T-helper 2 cell treated with Interferon-gamma antibody and Interleukin-4, amounts not matched to agents 5 μg/mL and 100 μg/mL, for 36 hours (primary cell): ENCODE data around the gene TTC3.
A peak's percentile ranks its signal among the peaks of the same experiment; 100 is the strongest.

Experiments used
- DNase-seq: peaks from one replicate; pipeline ENCODE4 v3.0.0; 2021; ENCODE audit warnings: low spot score
- H3K27ac Mint-ChIP-seq: one replicate; pipeline ENCODE4 v1.8.0; 2021; ENCODE audit warnings: mild to moderate bottlenecking, mixed read lengths
- H3K27me3 Mint-ChIP-seq: one replicate; pipeline ENCODE4 v1.8.0; 2021; ENCODE audit warnings: low read depth, mixed read lengths
- H3K36me3 Mint-ChIP-seq: one replicate; pipeline ENCODE4 v1.8.0; 2021; ENCODE audit warnings: low read depth, mixed read lengths
- H3K4me1 Mint-ChIP-seq: one replicate; pipeline ENCODE4 v1.8.0; 2021; ENCODE audit warnings: low read depth, mixed read lengths
- H3K4me3 Mint-ChIP-seq: one replicate; pipeline ENCODE4 v1.8.0; 2022; ENCODE audit warnings: mild to moderate bottlenecking, moderate library complexity, mixed read lengths
- H3K9me3 Mint-ChIP-seq: one replicate; pipeline ENCODE4 v1.8.0; 2021; ENCODE audit warnings: mixed read lengths

Gene TTC3

GRCh38 chr21:37071561-37072273 is 1.3 kb upstream of the TTC3 start:
- H3K27ac Mint-ChIP-seq, result peak overlapping the region; percentile 92
- peaks cover 36% of the 10 kb centered on the region for H3K4me1 Mint-ChIP-seq
- peaks cover 25% of the 10 kb centered on the region for H3K36me3 Mint-ChIP-seq
- no peak for DNase-seq
- no peaks in the 10 kb centered on the region for H3K9me3 Mint-ChIP-seq
- no peaks in the 10 kb centered on the region for H3K27me3 Mint-ChIP-seq
- peak overlapping the region; percentile 79 for H3K4me3 Mint-ChIP-seq

- peak; percentile 73 for DNase-seq
- peaks cover 24% of the 10 kb centered on the region for H3K36me3 Mint-ChIP-seq
- H3K27me3 Mint-ChIP-seq, result no peaks in the 10 kb centered on the region
- H3K27ac Mint-ChIP-seq, result peak overlapping the region; percentile 92
- H3K9me3 Mint-ChIP-seq, result no peaks in the 10 kb centered on the region
- H3K4me1 Mint-ChIP-seq, result peaks cover 36% of the 10 kb centered on the region
- H3K4me3 Mint-ChIP-seq, result peak overlapping the region; percentile 79
Measured at GRCh38 chr21:37072274-37072987, 623 bp upstream of the TTC3 start.

GRCh38 chr21:37073417-37074196 is 553 bp downstream of the TTC3 start:
- Mint-ChIP-seq H3K4me1 (peaks cover 39% of the 10 kb centered on the region), H3K4me3 (peak overlapping the region; percentile 97)

GRCh38 chr21:37074197-37074510 is 1.1 kb downstream of the TTC3 start:
- Mint-ChIP-seq H3K4me1 (peaks cover 36% of the 10 kb centered on the region), H3K27ac (peak overlapping the region; percentile 97), H3K9me3 (no peaks in the 10 kb centered on the region), H3K27me3 (no peaks in the 10 kb centered on the region), H3K36me3 (peaks cover 13% of the 10 kb centered on the region), H3K4me3 (peak overlapping the region; percentile 97)
- no peak for DNase-seq

More at GRCh38 chr21:37073417-37074196, 553 bp downstream of the TTC3 start:
- DNase-seq, result peak; percentile 19
- H3K9me3 Mint-ChIP-seq, result no peaks in the 10 kb centered on the region
- peak overlapping the region; percentile 97 for H3K27ac Mint-ChIP-seq
- H3K36me3 Mint-ChIP-seq, result peaks cover 18% of the 10 kb centered on the region
- no peaks in the 10 kb centered on the region for H3K27me3 Mint-ChIP-seq

- Mint-ChIP-seq H3K4me3 (peak overlapping the region; percentile 97), H3K27me3 (no peaks in the 10 kb centered on the region), H3K27ac (no peak overlapping the region), H3K4me1 (peaks cover 37% of the 10 kb centered on the region), H3K9me3 (no peaks in the 10 kb centered on the region), H3K36me3 (peaks cover 12% of the 10 kb centered on the region)
- no peak for DNase-seq
Measured at GRCh38 chr21:37074546-37074945, 1.5 kb downstream of the TTC3 start.

GRCh38 chr21:37075214-37075770 is 2.2 kb downstream of the TTC3 start:
- no peak for DNase-seq
- peak overlapping the region; percentile 21 for H3K4me3 Mint-ChIP-seq
- no peaks in the 10 kb centered on the region for H3K27me3 Mint-ChIP-seq
- no peak overlapping the region for H3K27ac Mint-ChIP-seq
- no peaks in the 10 kb centered on the region for H3K9me3 Mint-ChIP-seq
- peaks cover 34% of the 10 kb centered on the region for H3K4me1 Mint-ChIP-seq
- H3K36me3 Mint-ChIP-seq, result peaks cover 9% of the 10 kb centered on the region

- Mint-ChIP-seq H3K4me3 (no peak overlapping the region), H3K36me3 (peaks cover 7% of the 10 kb centered on the region), H3K4me1 (peaks cover 29% of the 10 kb centered on the region), H3K27me3 (no peaks in the 10 kb centered on the region), H3K27ac (no peak overlapping the region), H3K9me3 (no peaks in the 10 kb centered on the region)
- no peak for DNase-seq
Measured at GRCh38 chr21:37076087-37076850, 3.2 kb downstream of the TTC3 start.

- H3K4me3 Mint-ChIP-seq, result no peak overlapping the region
Measured at GRCh38 chr21:37077403-37077802, 4.3 kb downstream of the TTC3 start.

GRCh38 chr21:37079211-37079824 is 6.3 kb downstream of the TTC3 start:
- Mint-ChIP-seq H3K27ac (no peak overlapping the region), H3K4me1 (peaks cover 20% of the 10 kb centered on the region), H3K36me3 (peaks cover 3% of the 10 kb centered on the region), H3K4me3 (no peak overlapping the region), H3K9me3 (no peaks in the 10 kb centered on the region), H3K27me3 (no peaks in the 10 kb centered on the region)
- DNase-seq, result no peak

More at GRCh38 chr21:37077403-37077802, 4.3 kb downstream of the TTC3 start:
- Mint-ChIP-seq H3K4me1 (peaks cover 20% of the 10 kb centered on the region), H3K9me3 (no peaks in the 10 kb centered on the region), H3K27ac (no peak overlapping the region), H3K36me3 (peaks cover 3% of the 10 kb centered on the region), H3K27me3 (no peaks in the 10 kb centered on the region)
- no peak for DNase-seq

GRCh38 chr21:37082375-37082774 is 9.3 kb downstream of the TTC3 start:
- peaks cover 1% of the 10 kb centered on the region for H3K36me3 Mint-ChIP-seq
- H3K27ac Mint-ChIP-seq, result no peak overlapping the region
- H3K27me3 Mint-ChIP-seq, result no peaks in the 10 kb centered on the region
- no peaks in the 10 kb centered on the region for H3K9me3 Mint-ChIP-seq
- H3K4me1 Mint-ChIP-seq, result peaks cover 12% of the 10 kb centered on the region
- H3K4me3 Mint-ChIP-seq, result no peak overlapping the region
- DNase-seq, result no peak

- Mint-ChIP-seq H3K36me3 (peaks cover 1% of the 10 kb centered on the region), H3K27me3 (no peaks in the 10 kb centered on the region), H3K4me1 (peaks cover 9% of the 10 kb centered on the region), H3K27ac (no peak overlapping the region), H3K4me3 (no peak overlapping the region), H3K9me3 (no peaks in the 10 kb centered on the region)
- DNase-seq, result no peak
Measured at GRCh38 chr21:37082856-37083528, 9.9 kb downstream of the TTC3 start.

- peaks cover 6% of the 10 kb centered on the region for H3K36me3 Mint-ChIP-seq
- H3K9me3 Mint-ChIP-seq, result no peaks in the 10 kb centered on the region
- H3K27me3 Mint-ChIP-seq, result no peaks in the 10 kb centered on the region
- DNase-seq, result no peak
- H3K4me1 Mint-ChIP-seq, result peaks cover 7% of the 10 kb centered on the region
- no peak overlapping the region for H3K4me3 Mint-ChIP-seq
- no peak overlapping the region for H3K27ac Mint-ChIP-seq
Measured at GRCh38 chr21:37085726-37086125, 12.7 kb downstream of the TTC3 start.
